DMS153 treated with DMSO at 0.1 percent for 48 hours (cell line): ENCODE results near the gene HRH3.

Source experiments
- DNase-seq: peaks from one replicate; lab custom pipeline; 2025; ENCODE audit not compliant: unreplicated experiment; lab: John Stamatoyannopoulos, UW

HRH3 gene

DNA sequence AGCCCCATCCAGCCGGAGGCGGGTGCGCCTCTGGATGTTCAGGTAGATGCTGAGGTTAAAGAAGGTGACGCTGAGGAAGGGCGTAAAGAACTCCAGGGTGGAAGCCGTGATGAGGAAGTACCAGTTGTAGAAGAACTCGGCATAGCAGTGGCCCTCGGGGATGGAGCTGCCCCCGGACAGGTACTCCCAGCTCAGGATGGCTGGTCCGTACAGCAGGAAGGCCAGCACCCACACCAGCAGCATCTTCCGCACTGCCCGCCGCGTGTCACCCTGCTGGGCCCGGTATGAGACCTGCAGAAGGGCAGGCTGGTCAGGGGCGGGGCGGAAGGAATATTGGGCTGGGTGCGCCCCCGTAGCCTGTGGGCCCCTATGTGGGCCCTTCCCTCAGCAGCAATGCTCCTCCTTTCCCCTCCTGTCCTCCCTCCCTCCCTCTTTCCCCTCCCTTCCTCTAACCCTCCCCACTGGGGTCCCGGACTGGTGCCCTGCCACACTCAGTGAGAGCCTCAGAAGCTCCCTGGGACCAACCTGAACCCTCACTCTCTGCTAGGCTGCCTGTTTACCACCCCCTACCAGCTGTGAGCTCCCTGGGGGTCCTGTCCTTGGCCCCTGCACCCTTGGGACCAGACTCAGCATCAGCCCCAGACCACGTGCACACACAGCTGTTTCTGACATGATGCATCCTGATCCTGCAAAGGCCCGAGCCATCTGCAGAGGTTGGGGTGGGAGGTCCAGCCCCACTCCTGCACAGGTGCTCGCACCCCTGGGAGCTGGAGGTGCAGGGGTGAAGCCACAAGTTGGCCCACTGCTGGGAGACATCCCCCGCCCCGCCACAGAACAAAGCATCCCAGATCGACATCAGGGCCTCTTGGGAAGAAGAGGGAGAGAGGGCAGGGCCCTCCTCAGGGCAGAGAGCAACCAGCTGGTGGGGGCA lies 3.2 kb downstream of the HRH3 start:
- DNase-seq = no peak

DNA sequence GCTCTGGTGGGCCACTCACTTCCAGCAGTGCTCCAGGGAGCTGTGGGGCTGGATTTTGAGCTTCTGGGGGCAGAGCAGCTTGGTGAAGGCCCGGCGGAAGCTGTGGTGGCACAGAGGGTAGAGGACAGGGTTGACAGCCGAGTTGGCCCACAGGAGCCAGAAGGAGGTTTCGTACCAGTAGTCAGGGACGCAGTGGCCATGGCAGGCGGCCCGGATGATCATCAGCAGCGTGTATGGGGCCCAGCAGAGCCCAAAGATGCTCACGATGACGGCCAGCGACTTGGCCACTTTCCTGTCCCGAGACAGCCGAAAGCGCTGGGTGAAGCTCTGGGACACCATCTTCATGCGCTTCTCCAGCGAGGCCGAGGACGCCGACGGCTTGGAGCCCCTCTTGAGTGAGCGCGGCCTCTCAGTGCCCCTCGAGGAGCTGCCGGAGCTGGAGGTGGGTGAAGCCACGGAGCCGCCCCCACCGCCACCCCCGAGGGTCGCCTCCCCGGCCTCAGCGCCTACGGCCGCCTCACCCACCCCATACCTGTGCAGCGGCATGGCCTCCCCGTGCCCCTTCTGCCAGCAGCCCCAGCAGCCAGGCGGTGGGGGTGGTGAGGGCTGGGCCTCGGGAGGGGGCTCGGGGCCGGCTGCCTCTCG lies 4.0 kb downstream of the HRH3 start:
- DNase-seq = no peak

DNA sequence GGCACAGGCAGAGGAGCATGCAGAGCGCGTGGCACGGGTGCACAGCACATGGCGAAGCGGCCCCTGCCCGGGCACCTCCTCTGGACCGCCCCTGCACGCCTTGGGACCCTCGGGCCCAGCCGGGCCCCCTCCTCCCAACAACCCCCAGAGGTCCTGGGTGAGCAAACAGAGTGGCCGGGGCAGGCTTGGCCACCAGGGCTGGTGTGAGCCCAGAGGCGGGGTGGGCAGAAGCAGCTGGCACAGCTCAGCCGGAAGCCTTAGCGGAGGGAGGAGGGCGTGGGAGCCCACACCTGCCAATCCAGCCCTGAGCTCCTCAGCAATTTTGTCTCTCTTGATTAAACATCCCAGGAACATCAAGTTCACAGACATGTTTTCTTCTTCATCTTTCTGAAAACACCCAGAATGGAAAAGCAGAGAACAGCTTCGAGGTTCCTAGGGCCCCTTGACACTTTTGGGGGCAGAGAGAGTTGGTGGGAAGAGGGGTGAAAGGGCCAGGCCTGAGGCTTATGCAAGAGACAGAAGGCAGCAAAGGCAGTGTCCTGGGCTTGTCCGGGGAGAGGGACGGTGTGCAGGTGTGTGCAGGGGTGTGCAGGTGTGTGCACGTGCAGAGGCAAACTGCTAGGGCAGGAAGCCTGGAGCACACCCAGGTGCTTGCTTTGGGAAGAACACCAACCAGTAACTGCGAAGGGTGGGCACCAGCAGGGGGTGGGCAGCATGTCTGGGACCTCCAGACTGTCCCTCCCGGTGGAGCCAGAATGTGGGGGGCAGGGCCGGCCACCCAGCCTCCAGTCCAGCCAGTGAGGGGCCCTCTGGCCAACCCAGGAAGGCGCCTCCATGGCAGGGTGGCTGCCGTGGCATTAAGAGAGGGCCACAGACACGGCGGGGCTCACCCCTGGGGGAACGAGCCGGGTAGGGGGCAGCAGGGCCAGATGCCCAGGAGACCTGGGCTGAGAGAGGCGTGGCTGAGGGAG lies 4.8 kb downstream of the HRH3 start:
- DNase-seq = no peak

DNA sequence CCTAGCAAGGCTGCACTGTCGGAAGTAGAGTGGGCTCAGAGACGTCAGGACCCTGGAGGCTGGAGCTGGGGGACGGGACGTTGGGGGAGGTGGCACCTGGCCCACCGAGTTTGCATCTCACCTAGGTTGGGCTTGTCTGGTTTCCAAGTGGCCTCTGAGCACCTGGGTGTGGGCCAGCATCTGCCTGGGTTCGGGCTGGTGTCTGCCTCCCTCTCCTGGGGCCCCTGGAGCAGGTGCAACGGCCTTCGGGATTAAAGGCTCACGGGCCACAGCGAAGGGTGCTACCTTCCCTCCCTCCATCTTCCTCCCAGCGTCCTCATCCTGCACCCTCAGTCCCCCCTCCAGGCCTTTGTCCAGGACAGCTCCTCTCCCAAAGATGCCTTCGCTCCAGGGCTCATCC lies 6.0 kb downstream of the HRH3 start:
- no peak for DNase-seq

DNA sequence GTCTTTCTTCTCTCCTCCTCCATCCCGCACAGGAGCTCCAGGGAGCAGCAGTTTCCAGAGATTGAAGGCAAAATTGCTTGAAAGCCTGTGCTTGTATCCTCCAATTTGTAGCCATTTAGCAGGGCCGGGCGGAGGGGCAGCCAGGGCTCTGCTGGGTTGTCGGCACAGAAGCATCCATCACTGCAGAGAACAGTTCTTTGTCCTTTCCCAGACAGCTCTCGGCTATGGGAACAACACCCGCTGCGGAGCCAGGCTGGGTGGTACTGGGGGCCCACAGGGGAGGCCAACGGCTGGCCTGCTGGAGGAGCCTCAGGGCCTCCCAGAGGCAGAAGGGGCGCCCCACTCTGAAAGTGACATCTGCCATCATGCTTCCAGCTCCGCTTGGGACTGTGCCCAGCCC lies 7.8 kb downstream of the HRH3 start:
- no peak for DNase-seq

DNA sequence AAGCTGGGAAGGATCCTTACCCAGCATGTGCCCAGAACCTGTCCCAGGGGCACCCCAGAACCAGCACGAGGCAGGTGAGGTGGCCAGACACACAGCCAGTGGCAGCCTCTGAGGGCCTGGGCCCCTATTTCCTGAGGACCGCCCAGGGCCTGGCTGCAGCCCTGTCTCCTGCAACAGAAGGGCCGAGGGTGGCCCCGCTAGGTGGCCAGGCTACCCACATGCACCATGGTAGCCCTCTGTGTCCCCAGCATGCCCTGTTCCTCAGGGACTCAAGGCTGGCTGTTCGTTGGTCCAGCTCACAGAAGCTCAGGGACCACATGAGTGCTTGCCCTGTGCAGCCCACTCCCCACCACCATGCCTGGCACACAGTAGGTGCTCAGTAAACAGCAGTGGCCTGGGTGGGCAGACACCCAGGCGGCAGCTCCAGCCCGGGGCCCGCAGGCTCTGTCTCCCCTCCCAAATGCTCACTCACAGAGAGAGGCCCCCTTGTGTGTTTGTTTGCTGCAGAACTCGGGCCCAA lies 8.2 kb downstream of the HRH3 start:
- DNase-seq = no peak

DNA sequence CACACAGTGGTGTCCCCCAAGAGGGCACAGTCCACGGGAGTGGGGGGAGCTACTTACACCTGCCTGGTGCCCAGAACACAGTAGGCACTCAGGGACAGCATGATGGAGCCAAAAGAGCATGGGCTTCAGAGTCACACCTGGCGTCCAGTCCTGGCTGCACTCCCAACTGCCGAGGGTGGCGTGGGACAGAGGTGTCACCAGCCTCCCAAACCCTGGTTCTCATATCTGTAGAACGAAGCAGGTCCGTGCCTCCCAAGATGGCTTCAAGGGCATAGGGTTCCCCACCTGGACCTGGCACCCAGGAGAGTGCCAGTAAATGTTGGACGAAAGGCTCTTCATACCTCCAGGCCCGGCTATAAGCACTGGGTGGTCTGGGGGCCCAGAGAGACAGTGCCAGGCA lies 8.9 kb downstream of the HRH3 start:
- no peak for DNase-seq

DNA sequence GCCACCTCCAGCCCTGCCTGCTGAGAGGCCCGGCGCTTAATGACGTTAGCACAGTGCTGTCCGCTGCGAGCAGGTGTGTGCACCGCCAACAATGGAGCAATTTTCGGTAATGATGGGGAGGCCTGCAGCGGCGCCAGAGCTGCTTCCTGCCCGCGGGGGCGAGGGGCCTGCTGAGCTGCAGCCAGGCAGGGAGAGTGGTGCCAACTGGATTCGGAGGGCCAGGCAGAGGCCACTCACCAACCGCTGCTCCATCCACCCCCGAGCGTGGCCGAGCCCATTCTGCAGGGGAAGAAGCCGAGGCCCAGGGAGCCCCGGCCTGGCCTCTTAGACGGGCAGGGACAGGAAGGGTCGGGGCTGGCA lies 9.6 kb downstream of the HRH3 start:
- peak; percentile 78 for DNase-seq

DNA sequence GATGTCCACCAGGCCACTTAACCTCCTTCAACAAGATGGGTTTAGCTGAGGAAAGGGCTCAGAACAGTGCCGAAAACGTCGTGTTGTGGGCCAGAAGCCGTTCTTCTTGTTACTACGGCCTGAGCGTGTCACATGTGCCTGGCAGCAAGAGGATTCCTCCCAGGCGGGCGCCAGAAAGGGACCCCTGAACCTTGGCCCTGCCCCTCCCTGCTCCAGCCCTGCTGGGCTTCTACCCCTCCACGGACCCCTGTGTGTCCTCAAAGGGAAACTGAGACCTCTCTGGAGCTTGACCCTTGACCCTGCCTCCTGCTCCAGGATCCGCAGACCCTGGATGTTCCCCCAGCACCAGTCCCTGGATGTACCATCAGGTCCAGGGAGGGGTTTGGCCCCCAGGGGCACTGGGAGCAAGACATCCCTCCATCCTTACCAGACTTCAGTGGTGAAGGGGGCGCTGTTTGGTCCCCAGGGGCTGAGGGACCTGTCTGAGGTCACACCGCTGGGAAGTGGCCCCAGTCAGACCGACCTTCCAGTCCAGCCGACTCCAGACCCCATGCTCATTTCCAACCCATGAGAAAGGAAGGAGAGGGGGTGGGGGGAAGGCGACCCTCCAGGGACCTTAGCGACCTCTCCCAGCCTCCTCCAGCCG lies 10.1 kb downstream of the HRH3 start:
- no peak for DNase-seq

DNA sequence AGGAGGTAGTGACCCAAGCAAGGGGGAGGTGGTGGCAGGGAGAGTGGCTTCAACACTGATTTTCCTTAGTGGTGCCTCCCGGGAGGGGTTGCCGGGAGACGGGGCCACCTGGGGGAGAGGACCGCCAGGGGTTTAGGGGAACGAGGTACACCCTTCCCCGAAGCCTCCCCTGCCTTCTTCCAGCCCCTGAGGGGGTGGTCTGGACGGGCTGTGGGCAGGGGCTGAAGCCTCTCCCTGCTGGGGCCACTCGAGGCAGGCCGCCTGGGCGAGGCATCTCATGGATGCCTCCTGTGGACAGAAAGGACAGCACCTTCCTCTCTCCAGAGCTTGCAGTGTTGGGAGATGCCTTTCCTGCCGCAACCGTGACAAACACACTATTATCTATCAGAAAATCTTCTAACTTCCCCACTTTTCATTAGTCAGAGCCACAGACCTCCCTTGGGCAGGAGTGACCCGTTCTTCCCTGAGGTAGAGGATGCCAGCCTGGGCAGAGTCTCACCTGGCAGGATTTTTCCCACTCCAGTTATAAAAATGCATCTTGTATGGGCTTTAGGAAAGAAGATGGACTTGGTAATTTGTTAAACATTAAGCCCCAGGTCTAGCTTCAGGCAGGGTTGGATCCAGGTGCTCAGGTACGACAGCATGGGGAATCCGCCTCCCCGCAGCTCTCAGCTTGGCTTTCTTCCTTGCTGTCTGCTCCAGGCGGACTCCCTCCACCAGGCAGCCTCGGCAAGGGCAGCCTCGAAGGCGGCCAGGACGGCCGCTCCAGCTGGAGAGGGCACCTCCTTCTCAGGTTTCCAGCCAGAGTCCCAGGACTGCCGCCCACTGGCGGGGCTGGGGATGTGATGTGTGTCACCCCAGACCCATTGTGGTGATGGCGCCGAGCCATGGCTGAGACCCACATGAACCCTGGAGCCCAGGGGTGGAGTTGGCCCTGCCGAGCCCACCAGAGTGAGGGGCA lies 11.0 kb downstream of the HRH3 start:
- DNase-seq = peak; percentile 42

DNA sequence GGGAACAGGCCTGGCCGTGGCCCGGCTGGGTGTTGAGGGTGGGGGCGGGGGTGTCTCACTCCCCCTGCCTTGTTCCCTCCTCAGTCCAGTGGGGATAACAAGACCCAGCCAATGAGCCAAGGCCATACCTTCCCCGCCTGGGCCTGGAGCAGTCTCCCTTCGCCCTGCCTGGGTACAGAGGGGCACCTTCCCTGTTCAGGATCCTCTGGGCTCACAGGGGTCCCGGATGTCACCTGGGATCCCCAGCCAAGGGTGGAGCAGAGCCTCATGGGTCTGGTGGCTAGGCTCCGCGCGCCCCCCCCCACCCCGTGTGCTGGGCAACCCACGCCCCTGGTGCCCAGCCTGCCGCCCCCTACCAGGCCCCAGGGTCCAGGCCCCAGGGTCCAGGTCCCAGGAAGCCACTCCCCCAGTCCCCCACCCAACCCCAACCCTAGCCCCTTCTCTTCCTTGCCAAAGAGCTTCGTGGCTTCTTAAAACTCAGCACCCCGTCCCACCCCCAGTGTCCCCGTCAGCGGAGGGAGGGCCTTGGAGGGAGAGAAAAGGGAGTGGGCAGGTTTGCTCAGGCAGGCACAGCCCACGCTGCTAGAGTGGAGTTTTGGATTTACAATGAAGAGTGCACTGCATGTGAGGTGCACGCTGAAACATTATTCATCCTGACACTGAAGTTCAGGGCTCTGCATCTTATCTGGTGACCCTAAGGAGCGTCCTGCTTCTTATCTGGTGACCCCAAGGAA lies 11.8 kb downstream of the HRH3 start:
- no peak for DNase-seq

DNA sequence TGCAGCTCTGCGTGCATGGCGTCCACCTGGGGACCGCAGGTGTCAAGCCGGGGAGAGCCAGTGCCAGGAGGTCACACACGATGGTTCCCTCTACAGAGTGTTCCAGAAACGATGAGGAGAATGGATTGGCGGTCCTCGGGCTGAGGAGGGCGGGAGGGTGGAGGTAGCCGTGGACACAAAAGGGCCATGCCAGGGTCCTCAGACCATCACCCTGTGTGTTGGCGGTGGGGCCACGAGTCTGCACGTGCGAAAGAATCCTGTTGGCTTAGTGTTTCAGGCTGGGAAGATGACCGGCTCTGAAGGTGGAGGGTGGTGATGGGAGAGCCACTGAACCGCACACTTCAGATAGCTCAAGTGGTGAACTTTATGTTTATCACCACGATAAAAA lies 13.7 kb downstream of the HRH3 start:
- no peak for DNase-seq

DNA sequence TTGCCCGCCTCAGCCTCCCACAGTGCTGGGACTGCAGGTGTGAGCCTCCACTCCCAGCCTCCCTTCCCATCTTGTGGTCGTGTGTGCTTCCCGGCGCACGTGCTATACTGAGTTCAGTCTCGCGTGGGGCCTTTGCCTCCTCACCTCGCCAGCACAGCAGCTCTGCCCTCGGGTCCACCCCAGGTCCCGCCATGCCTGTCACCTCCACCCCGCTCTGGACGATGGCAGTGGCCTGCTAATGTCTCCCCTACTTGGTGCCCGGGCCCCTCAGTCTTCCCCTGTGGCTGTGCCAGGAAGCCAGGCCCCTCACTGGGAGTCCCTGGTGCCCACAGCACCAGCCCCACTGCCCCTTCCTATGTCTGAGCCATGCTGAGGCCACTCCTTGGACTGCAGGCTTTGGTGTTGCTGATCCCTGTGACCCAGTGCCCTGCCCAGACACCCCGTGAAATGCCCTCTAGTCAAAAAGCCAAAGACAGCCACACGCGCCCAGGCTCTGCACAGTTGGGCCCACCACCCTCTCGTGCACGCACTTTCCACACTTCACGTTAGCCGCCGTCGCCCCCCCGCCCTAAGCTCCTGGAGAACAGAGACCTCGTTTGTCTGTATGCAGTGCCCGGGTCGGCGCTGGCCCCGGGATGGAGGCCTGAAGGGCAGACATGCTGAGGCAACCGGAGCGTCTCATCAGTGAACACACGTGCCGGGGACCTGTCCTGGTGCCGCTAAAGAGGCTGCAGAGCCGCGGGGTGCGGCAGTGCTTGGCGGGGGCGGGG lies 14.3 kb downstream of the HRH3 start:
- no peak for DNase-seq

DNA sequence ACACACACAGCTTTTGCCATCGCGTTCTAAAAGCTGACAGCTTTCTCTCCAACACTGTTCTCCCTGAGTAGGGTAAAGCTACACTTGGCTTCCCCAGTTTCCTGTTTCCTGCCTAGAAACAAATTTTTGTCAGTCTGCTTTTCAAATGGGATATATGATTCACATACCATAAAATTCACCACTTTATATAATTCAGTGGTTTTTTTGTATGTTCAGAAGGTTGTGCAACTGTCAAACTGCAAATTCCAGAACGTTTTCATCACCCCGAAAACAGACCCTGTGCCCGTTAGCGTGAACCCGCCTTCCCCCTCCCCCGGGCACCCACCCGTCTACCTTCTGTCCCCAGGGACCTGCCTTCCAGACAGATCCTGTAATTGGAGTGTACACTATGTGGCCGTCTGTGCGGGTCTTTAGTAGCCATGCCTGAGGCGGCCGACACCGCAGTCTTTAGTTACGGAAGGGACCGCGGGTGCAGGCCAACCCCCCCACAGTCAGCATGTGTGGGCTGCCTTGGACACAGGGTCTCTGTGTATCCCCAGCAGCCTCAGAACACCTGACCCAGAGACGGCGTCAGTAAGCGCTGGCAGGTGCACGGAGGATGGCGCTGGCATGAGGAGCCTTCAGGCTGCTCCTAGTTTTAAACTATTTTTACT lies 16.6 kb downstream of the HRH3 start:
- no peak for DNase-seq

DNA sequence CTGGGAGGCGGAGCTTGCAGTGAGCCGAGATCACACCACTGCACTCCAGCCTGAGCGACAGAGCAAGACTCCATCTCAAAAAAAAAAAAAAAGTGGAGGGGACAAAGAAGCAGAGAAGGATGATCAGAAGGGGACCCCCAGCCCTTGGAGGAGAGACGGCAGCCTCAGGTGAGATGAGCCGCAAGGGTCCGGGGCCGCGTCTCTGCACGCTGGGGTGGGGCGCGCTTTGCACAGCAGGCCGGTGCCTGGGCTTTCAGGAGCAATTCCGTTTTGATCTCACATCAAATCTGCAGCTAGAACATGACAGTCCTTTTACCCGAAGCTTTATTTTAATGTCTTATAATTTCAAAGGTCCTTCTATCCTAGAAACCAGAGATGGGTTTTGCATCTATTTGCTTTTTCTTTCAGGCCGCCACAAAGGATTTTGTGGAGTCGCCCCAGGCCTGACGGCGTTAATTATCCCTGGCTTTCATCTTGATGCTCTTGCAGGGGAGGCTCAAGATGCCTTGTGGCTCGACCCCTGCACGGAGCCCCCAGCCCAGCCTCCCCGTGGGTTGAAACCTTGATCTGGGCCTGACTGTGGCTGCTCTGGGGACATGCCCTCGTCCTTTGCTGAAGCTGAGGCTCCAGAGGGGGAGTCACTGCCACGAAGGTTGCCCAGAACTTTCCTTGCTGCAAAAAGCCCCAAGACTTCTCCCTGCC lies 17.3 kb downstream of the HRH3 start:
- DNase-seq = no peak

DNA sequence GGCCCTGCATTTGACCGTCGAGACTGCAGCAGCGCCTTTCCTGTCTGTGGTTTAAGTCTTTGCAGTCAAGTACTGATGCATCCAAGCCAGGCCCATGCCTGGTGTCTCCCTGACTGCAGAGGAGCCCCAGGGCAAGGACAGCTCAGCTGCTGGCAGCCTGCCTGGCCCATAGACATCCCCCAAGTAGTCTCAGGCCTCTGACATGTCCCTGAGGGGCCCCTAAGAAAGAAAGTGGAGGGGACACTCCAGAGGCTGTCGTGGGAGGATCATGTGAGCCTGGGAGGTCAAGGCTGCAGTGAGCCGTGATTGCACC lies 18.0 kb downstream of the HRH3 start:
- DNase-seq = no peak
